ENCODE results near the gene ABCA2.

The ABCA2 gene

GRCh38 chr9:137021568-137021978 is 6.5 kb downstream of the ABCA2 start:
- Histone ChIP-seq H3K4me3 (no peak overlapping the region), H3K27ac (no peak overlapping the region)

- no peak overlapping the region for H3K27ac ChIP-seq
- H3K4me3 ChIP-seq = no peak overlapping the region
Measured at GRCh38 chr9:137020771-137021567, 7.1 kb downstream of the ABCA2 start.

- H3K4me3 ChIP-seq = no peak overlapping the region
- no peak overlapping the region for H3K27ac ChIP-seq
Measured at GRCh38 chr9:137019891-137020683, 8.0 kb downstream of the ABCA2 start.

- no peak overlapping the region for H3K4me3 ChIP-seq
- H3K27ac ChIP-seq = no peak overlapping the region
Measured at GRCh38 chr9:137018761-137019559, 9.1 kb downstream of the ABCA2 start.

GRCh38 chr9:137017791-137018497 is 10.1 kb downstream of the ABCA2 start:
- Histone ChIP-seq H3K4me3 (no peak overlapping the region), H3K27ac (no peak overlapping the region)

GRCh38 chr9:137017071-137017470 is 11.0 kb downstream of the ABCA2 start:
- Histone ChIP-seq H3K4me3 (no peak overlapping the region), H3K27ac (no peak overlapping the region)

- no peak overlapping the region for H3K4me3 ChIP-seq
- H3K27ac ChIP-seq = no peak overlapping the region
Measured at GRCh38 chr9:137016436-137016835, 11.6 kb downstream of the ABCA2 start.

GRCh38 chr9:137015976-137016375 is 12.1 kb downstream of the ABCA2 start:
- no peak overlapping the region for H3K4me3 ChIP-seq
- H3K27ac ChIP-seq = no peak overlapping the region

GRCh38 chr9:137015540-137015930 is 12.5 kb downstream of the ABCA2 start:
- Histone ChIP-seq H3K4me3 (no peak overlapping the region), H3K27ac (no peak overlapping the region)

GRCh38 chr9:137014776-137015539 is 13.1 kb downstream of the ABCA2 start:
- no peak overlapping the region for H3K27ac ChIP-seq
- no peak overlapping the region for H3K4me3 ChIP-seq

- no peak overlapping the region for H3K27ac ChIP-seq
- no peak overlapping the region for H3K4me3 ChIP-seq
Measured at GRCh38 chr9:137014166-137014565, 13.9 kb downstream of the ABCA2 start.

GRCh38 chr9:137013571-137013940 is 14.5 kb downstream of the ABCA2 start:
- no peak overlapping the region for H3K4me3 ChIP-seq
- H3K27ac ChIP-seq = no peak overlapping the region

- Histone ChIP-seq H3K4me3 (no peak overlapping the region), H3K27ac (no peak overlapping the region)
Measured at GRCh38 chr9:137012694-137013570, 15.1 kb downstream of the ABCA2 start.

GRCh38 chr9:137011907-137012675 is 15.9 kb downstream of the ABCA2 start:
- H3K27ac ChIP-seq = no peak overlapping the region
- no peak overlapping the region for H3K4me3 ChIP-seq

- no peak overlapping the region for H3K4me3 ChIP-seq
Measured at GRCh38 chr9:137011156-137011555, 16.9 kb downstream of the ABCA2 start.

GRCh38 chr9:137009938-137010732 is 17.9 kb downstream of the ABCA2 start:
- Histone ChIP-seq H3K4me3 (no peak overlapping the region), H3K27ac (no peak overlapping the region)

More at GRCh38 chr9:137011156-137011555, 16.9 kb downstream of the ABCA2 start:
- H3K27ac ChIP-seq = no peak overlapping the region

GRCh38 chr9:137009217-137009616 is 18.8 kb downstream of the ABCA2 start:
- H3K4me3 ChIP-seq = no peak overlapping the region
- H3K27ac ChIP-seq = no peak overlapping the region
